BJ (cell line): ENCODE results near the gene ARSG. TPM values are rescaled to one million over a fixed set of nuclear protein-coding genes. Genes with fewer than 3 reads are reported as not detected.

Source experiments
- CTCF ChIA-PET: fragments of 350-600 bp; formaldehyde crosslinking; extraction: SDS; loops from one replicate; lab custom pipeline; 2021; ENCODE audit warnings: antibody characterized with exemption, inconsistent platforms; lab: Yijun Ruan, JAX
- POLR2A ChIA-PET: fragments of 300-600 bp; sonication (Branson Sonifier 250); formaldehyde crosslinking; extraction: SDS; loops from one replicate; lab custom pipeline; 2021; ENCODE audit warnings: antibody characterized with exemption; lab: Charles Lee
- DNase-seq: peaks from one replicate; pipeline ENCODE4 v3.0.0-alpha.2; 2011; ENCODE audit warnings: low read depth
- H3K27me3 ChIP-seq: 2 replicates; pipeline ENCODE4 v1.6.0; 2011; ENCODE audit warnings: low read length; ENCODE audit not compliant: control insufficient read depth, insufficient read depth
- H3K36me3 ChIP-seq: 2 replicates; pipeline ENCODE4 v1.5.1; 2011; ENCODE audit warnings: low read length; ENCODE audit not compliant: control insufficient read depth, insufficient read depth
- H3K4me3 ChIP-seq: 2 replicates; pipeline ENCODE4 v1.5.1; 2011; ENCODE audit warnings: low read depth, mild to moderate bottlenecking, control low read depth, low read length
- polyA minus RNA-seq: library from RNA; depleted of rRNA, polyadenylated mRNA; stranded (reverse); fragments of >200 nt; gene quantifications from 2 replicates; pipeline ENCODE4 v1.2.3, GENCODE V29; 2011; rRNA and poly(A)+ RNA removed
- polyA plus RNA-seq: library from polyadenylated mRNA; depleted of rRNA; stranded (reverse); fragments of >200 nt; gene quantifications from 2 replicates; pipeline ENCODE4 v1.2.3, GENCODE V29; 2011; rRNA removed
- TF ChIP-seq, protein P1 (sequence below): IDR thresholded peaks from 2 replicates; pipeline ENCODE4 v1.5.1; 2011; ENCODE audit warnings: low read depth, mild to moderate bottlenecking, control low read depth, inconsistent platforms, low read length, moderate library complexity; ENCODE audit not compliant: insufficient read depth

ARSG gene
- polyA plus RNA-seq (3.6 and 3.9 TPM in 2 replicates), polyA minus RNA-seq (3.8 and 4.5 TPM in 2 replicates)

DNA sequence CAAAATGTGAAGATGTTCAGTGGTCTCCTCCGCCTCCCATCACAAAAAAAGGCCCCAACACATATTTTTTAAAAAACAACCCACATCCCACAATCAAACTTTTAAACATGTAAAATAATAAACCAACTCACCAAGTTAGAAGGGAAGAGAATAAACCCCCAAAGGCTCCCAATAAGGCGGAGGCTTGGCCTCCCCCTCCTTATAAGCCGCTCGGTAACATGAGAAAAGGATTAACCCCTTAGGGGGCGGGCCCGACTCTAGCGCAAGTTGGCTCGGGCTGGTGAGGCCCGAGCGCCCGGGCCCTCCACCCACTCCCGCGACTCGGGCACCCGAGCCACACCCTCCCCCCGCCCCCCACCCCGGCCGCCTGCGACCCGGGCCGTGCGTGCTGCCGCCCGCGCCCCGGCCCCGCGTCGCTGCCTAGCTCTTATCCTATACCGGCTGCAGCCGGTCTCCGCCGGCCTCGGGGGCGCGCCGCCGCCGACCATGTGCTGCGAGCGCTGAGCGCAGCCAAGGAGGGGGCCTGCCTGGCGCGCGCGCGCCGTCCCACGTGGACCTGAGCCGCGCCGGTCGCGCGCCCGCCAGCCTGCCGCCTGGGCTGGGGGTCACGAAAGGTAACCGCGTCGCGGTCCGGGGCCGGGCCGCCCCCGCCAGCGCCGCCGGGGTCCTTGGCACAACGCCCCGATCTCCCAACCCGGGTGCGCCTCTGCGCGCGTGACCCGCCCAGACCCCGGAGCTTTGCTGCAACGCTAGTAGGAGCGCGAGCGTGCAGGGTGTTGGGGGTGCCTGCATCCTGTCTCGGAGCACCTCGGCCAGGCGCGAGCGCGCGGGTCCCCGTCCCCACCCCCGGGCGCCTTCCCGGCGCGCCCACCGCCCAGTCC is at the start of gene ARSG, which contains the start of gene SLC16A6:
Gene ARSG, plus strand, starts transcription at position 541 of the 881 bp plus-strand sequence. CDS start 15,999 bp downstream, outside the sequence.
Gene SLC16A6, minus strand, starts transcription at position 173 of the 881 bp plus-strand sequence. CDS start 12,807 bp downstream, outside the sequence.
- no peak for DNase-seq
- TF ChIP-seq, protein P1, sequence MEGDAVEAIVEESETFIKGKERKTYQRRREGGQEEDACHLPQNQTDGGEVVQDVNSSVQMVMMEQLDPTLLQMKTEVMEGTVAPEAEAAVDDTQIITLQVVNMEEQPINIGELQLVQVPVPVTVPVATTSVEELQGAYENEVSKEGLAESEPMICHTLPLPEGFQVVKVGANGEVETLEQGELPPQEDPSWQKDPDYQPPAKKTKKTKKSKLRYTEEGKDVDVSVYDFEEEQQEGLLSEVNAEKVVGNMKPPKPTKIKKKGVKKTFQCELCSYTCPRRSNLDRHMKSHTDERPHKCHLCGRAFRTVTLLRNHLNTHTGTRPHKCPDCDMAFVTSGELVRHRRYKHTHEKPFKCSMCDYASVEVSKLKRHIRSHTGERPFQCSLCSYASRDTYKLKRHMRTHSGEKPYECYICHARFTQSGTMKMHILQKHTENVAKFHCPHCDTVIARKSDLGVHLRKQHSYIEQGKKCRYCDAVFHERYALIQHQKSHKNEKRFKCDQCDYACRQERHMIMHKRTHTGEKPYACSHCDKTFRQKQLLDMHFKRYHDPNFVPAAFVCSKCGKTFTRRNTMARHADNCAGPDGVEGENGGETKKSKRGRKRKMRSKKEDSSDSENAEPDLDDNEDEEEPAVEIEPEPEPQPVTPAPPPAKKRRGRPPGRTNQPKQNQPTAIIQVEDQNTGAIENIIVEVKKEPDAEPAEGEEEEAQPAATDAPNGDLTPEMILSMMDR, result no peak
- no peaks in the 10 kb centered on the region for H3K36me3 ChIP-seq
- CTCF ChIA-PET, result no interaction called here
- H3K27me3 ChIP-seq, result peaks cover 11% of the 10 kb centered on the region
- peak within 1 kb of the TSS; percentile 45 for H3K4me3 ChIP-seq
- POLR2A ChIA-PET, result no interaction called here

- TF ChIP-seq, protein P1, result no peak
- POLR2A ChIA-PET, result no interaction called here
- no peak for DNase-seq
- CTCF ChIA-PET, result interaction anchor here (1.6 to 1.9 kb wide), 2 partner anchors 41 to 45 kb away, joined by 5 to 6 read pairs; no protein-coding TSS in a partner anchor
- Histone ChIP-seq H3K4me3 (no peak overlapping the region), H3K36me3 (no peaks in the 10 kb centered on the region), H3K27me3 (no peaks in the 10 kb centered on the region)
Measured at GRCh38 chr17:68246271-68247028, 44.8 kb upstream of the ARSG start.

DNA sequence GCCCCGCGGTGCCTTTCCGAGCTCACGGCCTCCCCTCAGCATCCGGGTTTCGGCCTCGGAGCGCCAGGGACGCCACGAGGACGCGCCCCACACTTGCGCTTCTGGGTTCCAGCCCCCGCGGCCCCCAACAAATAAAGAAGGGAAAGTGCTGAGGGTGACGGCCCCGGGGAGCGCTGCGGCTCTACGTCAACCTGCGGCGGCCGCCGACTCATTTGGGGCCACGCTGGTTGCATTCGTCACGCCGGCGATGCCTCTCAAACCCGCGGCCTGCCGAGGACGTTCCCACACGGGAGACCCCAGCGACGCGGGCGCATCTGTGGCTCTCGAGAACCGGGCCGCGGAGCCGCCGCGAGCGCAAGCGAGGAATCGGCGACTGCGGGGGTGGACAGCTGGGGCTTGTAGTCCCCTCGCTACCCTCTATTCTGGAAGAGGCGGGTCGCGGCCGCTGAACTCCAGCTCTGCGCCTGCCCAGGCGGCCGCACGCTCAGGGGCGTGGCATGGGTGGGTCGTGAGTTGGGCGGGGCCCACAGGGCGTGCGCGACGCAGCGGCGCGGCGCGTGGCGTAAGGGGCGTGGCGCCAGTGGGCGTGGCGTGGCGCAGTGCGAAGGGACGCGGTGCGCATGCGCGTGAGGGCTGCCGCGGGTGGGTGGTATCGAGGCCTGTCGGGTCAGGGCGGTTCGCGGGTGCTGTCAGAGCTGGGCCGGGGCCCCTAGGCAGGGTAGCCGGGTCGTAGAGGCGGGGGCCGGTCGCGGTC is 43.7 kb upstream of the ARSG start, which contains the start of gene AMZ2:
Gene AMZ2, plus strand, starts transcription at position 599 of the 754 bp plus-strand sequence. CDS start 2,145 bp downstream, outside the sequence.
- POLR2A ChIA-PET, result no interaction called here
- TF ChIP-seq, protein P1, result no peak
- peak within 1 kb of the TSS; percentile 61 for H3K4me3 ChIP-seq
- H3K27me3 ChIP-seq, result no peaks in the 10 kb centered on the region
- H3K36me3 ChIP-seq, result no peaks in the 10 kb centered on the region; the same call in 1 of the 2 replicates
- CTCF ChIA-PET, result interaction anchor here (1.2 to 2.0 kb wide), 8 partner anchors 11 to 189 kb away, joined by 3 to 14 read pairs (median 5); no protein-coding TSS in a partner anchor
- peak; percentile 61 for DNase-seq

- ChIA-PET POLR2A (interaction anchor here (0.7 to 0.9 kb wide), 2 partner anchors 151 to 264 kb away, joined by 3 read pairs; partner anchors contain the start of gene PRKAR1A), CTCF (interaction anchor here (1.2 to 2.0 kb wide), 8 partner anchors 10 to 188 kb away, joined by 3 to 14 read pairs (median 5); no protein-coding TSS in a partner anchor)
- H3K36me3 ChIP-seq, result no peaks in the 10 kb centered on the region; the same call in 1 of the 2 replicates
Measured at GRCh38 chr17:68248199-68248825, 43.0 kb upstream of the ARSG start.

More at GRCh38 chr17:68248199-68248825, 43.0 kb upstream of the ARSG start:
- no peak for DNase-seq
- H3K4me3 ChIP-seq, result peak overlapping the region; percentile 61
- TF ChIP-seq, protein P1, result no peak
- H3K27me3 ChIP-seq, result no peaks in the 10 kb centered on the region
